ENCODE results near the gene ADGRV1. TPM values are rescaled to one million over a fixed set of nuclear protein-coding genes. Genes with fewer than 3 reads are reported as not detected.

ADGRV1 gene
- polyA plus RNA-seq, 2 of the 4 experiments (the other 2 are of a cell fraction), result 0.70 to 3.7 TPM

GRCh38 chr5:90640484-90641059, 82.0 kb downstream of the ADGRV1 start:
- no peak overlapping the region for H3K27ac ChIP-seq
- POLR2A ChIA-PET, result no interaction called here
- H3K4me1 ChIP-seq, result no peaks in the 10 kb centered on the region

GRCh38 chr5:90641528-90641927, 82.9 kb downstream of the ADGRV1 start:
- 41% methylated on average over 3 of the region's 3 CpGs for WGBS (ENCODE audit: missing lambda C conversion rate)
- no peak overlapping the region for H3K27ac ChIP-seq
- no peak overlapping the region for H3K4me2 ChIP-seq
- no peak for DNase-seq (ENCODE audit: low read depth in 1 of 2, low spot score in 1 of 2)
- no peak for ATAC-seq
- POLR2A ChIA-PET, result no interaction called here
- no peak overlapping the region for H3K4me3 ChIP-seq
- no peaks in the 10 kb centered on the region for H3K9me3 ChIP-seq
- CTCF ChIA-PET, result no interaction called here
- TF ChIP-seq ATOH8 (CRISPR knock-in tag; IDR thresholded peaks at IDR 0.05; ENCODE audit: low read depth) (no peak), MAZ (IDR thresholded peaks at IDR 0.05; ENCODE audit: borderline replicate concordance, low read depth, low read length) (no peak), HOXA7 (CRISPR knock-in tag; IDR thresholded peaks at IDR 0.05) (no peak), FOXS1 (CRISPR knock-in tag; IDR thresholded peaks at IDR 0.05) (no peak), REST (IDR thresholded peaks at IDR 0.05) (no peak), NR3C1 (IDR thresholded peaks at IDR 0.05) (no peak), EHF (CRISPR knock-in tag; IDR thresholded peaks at IDR 0.05) (no peak), JUN (IDR thresholded peaks at IDR 0.05) (no peak), FOSB (CRISPR knock-in tag; IDR thresholded peaks at IDR 0.05) (no peak), GATA3 (IDR thresholded peaks at IDR 0.05; ENCODE audit: borderline replicate concordance) (no peak), MAX (IDR thresholded peaks at IDR 0.05) (no peak), HEYL (CRISPR knock-in tag; IDR thresholded peaks at IDR 0.05) (no peak)
- no peaks in the 10 kb centered on the region for H3K4me1 ChIP-seq
- no peak for FAIRE-seq

More at GRCh38 chr5:90640484-90641059, 82.0 kb downstream of the ADGRV1 start:
- CTCF ChIA-PET, result no interaction called here
- no peak for TF ChIP-seq ZFP36 (IDR thresholded peaks at IDR 0.05; ENCODE audit: borderline replicate concordance, partially characterized antibody)
- TF ChIP-seq HOXB5 (CRISPR knock-in tag; IDR thresholded peaks at IDR 0.05), result no peak
- no peak for TF ChIP-seq CHD4 (IDR thresholded peaks at IDR 0.05; ENCODE audit: borderline replicate concordance)
- H3K9me3 ChIP-seq, result no peaks in the 10 kb centered on the region
- ATAC-seq, result no peak
- DNase-seq (ENCODE audit: low read depth in 1 of 2, low spot score in 1 of 2), result no peak
- H3K4me3 ChIP-seq, result no peak overlapping the region
- no peak overlapping the region for H3K4me2 ChIP-seq
- WGBS (ENCODE audit: missing lambda C conversion rate), result 31% methylated on average over 5 of the region's 5 CpGs
- FAIRE-seq, result no peak

GRCh38 chr5:90642706-90643229, 84.2 kb downstream of the ADGRV1 start:
- H3K4me3 ChIP-seq, result no peak overlapping the region
- ATAC-seq (no peak), DNase-seq (ENCODE audit: low read depth in 1 of 2, low spot score in 1 of 2) (no peak), FAIRE-seq (no peak)
- ChIA-PET CTCF (no interaction called here), POLR2A (no interaction called here)
- no peaks in the 10 kb centered on the region for H3K4me1 ChIP-seq
- TF ChIP-seq ZC3H11A (IDR thresholded peaks at IDR 0.05) (no peak), EHF (CRISPR knock-in tag; IDR thresholded peaks at IDR 0.05) (no peak), KDM5A (IDR thresholded peaks at IDR 0.05) (no peak), HEYL (CRISPR knock-in tag; IDR thresholded peaks at IDR 0.05) (no peak), PBX3 (IDR thresholded peaks at IDR 0.05) (no peak), JUNB (IDR thresholded peaks at IDR 0.05) (no peak), MYC (IDR thresholded peaks at IDR 0.05; ENCODE audit: borderline replicate concordance, low read length) (no peak), JUN (IDR thresholded peaks at IDR 0.05) (no peak), CHD2 (IDR thresholded peaks at IDR 0.05; ENCODE audit: low read length, partially characterized antibody) (no peak), RFX5 (IDR thresholded peaks at IDR 0.05) (no peak), EP300 (IDR thresholded peaks at IDR 0.05) (no peak), TFCP2L1 (CRISPR knock-in tag; IDR thresholded peaks at IDR 0.05) (no peak), EHMT2 (IDR thresholded peaks at IDR 0.05; ENCODE audit: low read depth) (no peak), HES2 (IDR thresholded peaks at IDR 0.05) (no peak), NFE2L2 (conservative IDR thresholded peaks at IDR 0.05; ENCODE audit: low read length) (no peak), BHLHE40 (IDR thresholded peaks at IDR 0.05; ENCODE audit: low read depth, low read length) (no peak)
- H3K27ac ChIP-seq, result no peak overlapping the region
- no peak overlapping the region for H3K4me2 ChIP-seq
- H3K9me3 ChIP-seq, result no peaks in the 10 kb centered on the region
- WGBS (ENCODE audit: missing lambda C conversion rate), result 36% methylated on average over 4 of the region's 4 CpGs
